Measurements from ENCODE around the gene AKAP6. TPM values are rescaled to one million over a fixed set of nuclear protein-coding genes. Genes with fewer than 3 reads are reported as not detected.

The AKAP6 gene
- total and polyA plus RNA-seq, 2 of the 8 experiments (the other 6 are each of a cell fraction or from before 2014, with no cell fraction given), result 0.09 to 0.89 TPM

DNA sequence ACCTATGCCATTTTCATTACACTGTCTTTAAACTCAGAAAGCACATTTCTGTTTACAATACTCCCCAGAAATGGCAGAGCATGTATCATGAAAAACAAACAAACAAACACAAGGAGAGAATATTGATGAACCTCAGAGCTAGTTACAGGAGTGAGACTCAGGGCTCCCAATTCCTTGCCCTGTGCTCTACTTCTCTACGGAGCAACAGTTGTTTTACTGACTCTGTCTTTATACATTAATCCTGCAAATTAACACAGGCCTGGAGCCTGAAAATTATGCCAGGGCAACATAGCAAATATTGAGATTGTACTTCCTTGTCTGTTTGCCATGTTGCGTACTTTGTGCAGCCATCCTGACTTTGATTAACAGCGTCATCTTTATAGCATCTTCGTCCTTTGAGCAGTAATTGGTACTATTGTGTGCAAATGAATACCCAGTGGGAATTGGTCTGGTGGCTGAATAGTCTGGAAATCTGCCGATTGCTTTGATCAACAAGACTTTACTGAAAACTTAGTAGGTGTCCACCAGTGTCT lies 15.2 kb upstream of the AKAP6 start:
- no peak overlapping the region for H2AK5ac ChIP-seq (ENCODE audit: low read depth, low read length)
- no peak overlapping the region for H3K23ac ChIP-seq (ENCODE audit: insufficient read length)
- no peak overlapping the region for H2BK120ac ChIP-seq (replicated peaks; ENCODE audit: low read depth, low read length)
- WGBS, 2 experiments (ENCODE audit: extremely low coverage in 1 of 2, insufficient coverage in 1 of 2, insufficient read length in 1 of 2, insufficient replicate concordance in 2 of 2, low coverage in 1 of 2, low lambda C conversion rate in 2 of 2, missing lambda C conversion rate in 1 of 2), result 92% methylated on average over 5 of the region's 5 CpGs; no CpG with 5 or more reads in 1 of the 2 experiments
- H2BK12ac ChIP-seq (ENCODE audit: low read depth, low read length), result no peak overlapping the region
- no peak overlapping the region for H4K91ac ChIP-seq (replicated peaks; ENCODE audit: insufficient read length, low read length)
- H3K27me3 ChIP-seq (replicated peaks in 1 of 4; ENCODE audit: control insufficient read depth in 3 of 4, extremely low read depth in 1 of 4, insufficient read depth in 3 of 4, low read length in 3 of 4), result no peaks in the 10 kb centered on the region
- H3K4me1 ChIP-seq (replicated peaks in 1 of 4; ENCODE audit: control insufficient read depth in 3 of 4, insufficient read depth in 4 of 4, low read length in 3 of 4), result no peaks in the 10 kb centered on the region
- no peak overlapping the region for H4K5ac ChIP-seq (ENCODE audit: insufficient read length, low read depth, low read length)
- H2BK20ac ChIP-seq (ENCODE audit: low read length), result no peak overlapping the region
- ChIA-PET CTCF (ENCODE audit: partially characterized antibody) (interaction anchor here (1.0 kb wide), 1 partner anchor 61 kb away, joined by 3 read pairs; no protein-coding TSS in a partner anchor), POLR2A (ENCODE audit: partially characterized antibody) (no interaction called here)
- no peaks in the 10 kb centered on the region for H3K79me2 ChIP-seq (ENCODE audit: control insufficient read depth in 1 of 2, insufficient read depth in 2 of 2, low read length in 2 of 2)
- H3K4me3 ChIP-seq (ENCODE audit: extremely low read depth in 1 of 4, insufficient read depth in 2 of 4, low read depth in 3 of 4, low read length in 4 of 4), result no peak overlapping the region
- no peak overlapping the region for H3K4me2 ChIP-seq (ENCODE audit: insufficient read depth in 1 of 2, low read depth in 2 of 2, low read length in 2 of 2)
- H3K14ac ChIP-seq (ENCODE audit: insufficient read length), result no peak overlapping the region
- no peak overlapping the region for H3K4ac ChIP-seq (replicated peaks; ENCODE audit: insufficient read length, low read depth, low read length)
- no peaks in the 10 kb centered on the region for H3K9me3 ChIP-seq (ENCODE audit: insufficient read depth in 2 of 2, low read depth in 1 of 2, low read length in 1 of 2)
- H2BK5ac ChIP-seq (ENCODE audit: low read depth, low read length), result no peak overlapping the region
- no peak overlapping the region for H2AFZ ChIP-seq (ENCODE audit: low read length)
- no peak overlapping the region for H2BK15ac ChIP-seq (ENCODE audit: low read length)
- no peaks in the 10 kb centered on the region for H4K20me1 ChIP-seq (replicated peaks in 1 of 2; ENCODE audit: control insufficient read depth in 1 of 2, insufficient read depth in 2 of 2, low read length in 2 of 2)
- DNase-seq (ENCODE audit: low read depth in 1 of 2, low spot score in 2 of 2) (no peak), FAIRE-seq (no peak)
- H3K36me3 ChIP-seq (ENCODE audit: control insufficient read depth in 2 of 4, insufficient read depth in 4 of 4, low read length in 3 of 4), result no peaks in the 10 kb centered on the region
- no peak overlapping the region for H4K8ac ChIP-seq (ENCODE audit: extremely low read depth, insufficient read depth, low read length)
- H3K23me2 ChIP-seq (ENCODE audit: low read depth, low read length), result no peaks in the 10 kb centered on the region
- no peak overlapping the region for H3K18ac ChIP-seq (ENCODE audit: extremely low read depth, low read length)
- no peak overlapping the region for H3K56ac ChIP-seq (replicated peaks; ENCODE audit: insufficient read length, low read depth, low read length)
- H3K79me1 ChIP-seq (ENCODE audit: low read depth, low read length), result no peaks in the 10 kb centered on the region
- no peak overlapping the region for H3K9ac ChIP-seq (replicated peaks in 1 of 4; ENCODE audit: extremely low read depth in 1 of 4, low read depth in 3 of 4, low read length in 3 of 4)
- H3K27ac ChIP-seq (ENCODE audit: low read depth, low read length), result no peak overlapping the region
- TF ChIP-seq ZNF274 (IDR thresholded peaks at IDR 0.05; ENCODE audit: borderline replicate concordance, extremely low read depth, low read length) (no peak), SIRT6 (IDR thresholded peaks at IDR 0.05; ENCODE audit: low read length) (no peak), CTCF (IDR thresholded peaks at IDR 0.05; ENCODE audit: control extremely low read depth in 1 of 3, insufficient read depth in 1 of 3, low read depth in 1 of 3, low read length in 3 of 3) (no peak), GABPA (IDR thresholded peaks at IDR 0.05; ENCODE audit: borderline replicate concordance, insufficient read depth, low read length) (no peak), SRF (IDR thresholded peaks at IDR 0.05; ENCODE audit: low read depth, low read length) (no peak), YY1 (IDR thresholded peaks at IDR 0.05; ENCODE audit: low read depth, low read length) (no peak), HDAC2 (IDR thresholded peaks at IDR 0.05; ENCODE audit: borderline replicate concordance in 1 of 2, low read depth in 2 of 2, low read length in 2 of 2) (no peak), GTF2F1 (IDR thresholded peaks at IDR 0.05; ENCODE audit: borderline replicate concordance, low read depth, low read length) (no peak), BACH1 (IDR thresholded peaks at IDR 0.05; ENCODE audit: low read length) (no peak), POLR2A (IDR thresholded peaks at IDR 0.05; ENCODE audit: control extremely low read depth in 1 of 2, low read depth in 2 of 2, low read length in 2 of 2) (no peak), NRF1 (IDR thresholded peaks at IDR 0.05; ENCODE audit: low read depth, low read length) (no peak), RXRA (IDR thresholded peaks at IDR 0.05; ENCODE audit: insufficient read depth, low read depth, low read length) (no peak)
